ENCODE measurements around the gene PLA2G6.

The PLA2G6 gene

GRCh38 chr22:38069372-38070249 lies 112.0 kb downstream of the PLA2G6 start:
- H3K9me3 Mint-ChIP-seq: no peaks in the 10 kb centered on the region
- no peaks in the 10 kb centered on the region for H3K27me3 Mint-ChIP-seq
- H3K27ac Mint-ChIP-seq: no peak overlapping the region
- peaks cover 29% of the 10 kb centered on the region for H3K36me3 Mint-ChIP-seq (ENCODE audit: low read depth)
- no peak overlapping the region for H3K4me3 Mint-ChIP-seq
- H3K4me1 Mint-ChIP-seq (ENCODE audit: low read depth): no peaks in the 10 kb centered on the region

DNA sequence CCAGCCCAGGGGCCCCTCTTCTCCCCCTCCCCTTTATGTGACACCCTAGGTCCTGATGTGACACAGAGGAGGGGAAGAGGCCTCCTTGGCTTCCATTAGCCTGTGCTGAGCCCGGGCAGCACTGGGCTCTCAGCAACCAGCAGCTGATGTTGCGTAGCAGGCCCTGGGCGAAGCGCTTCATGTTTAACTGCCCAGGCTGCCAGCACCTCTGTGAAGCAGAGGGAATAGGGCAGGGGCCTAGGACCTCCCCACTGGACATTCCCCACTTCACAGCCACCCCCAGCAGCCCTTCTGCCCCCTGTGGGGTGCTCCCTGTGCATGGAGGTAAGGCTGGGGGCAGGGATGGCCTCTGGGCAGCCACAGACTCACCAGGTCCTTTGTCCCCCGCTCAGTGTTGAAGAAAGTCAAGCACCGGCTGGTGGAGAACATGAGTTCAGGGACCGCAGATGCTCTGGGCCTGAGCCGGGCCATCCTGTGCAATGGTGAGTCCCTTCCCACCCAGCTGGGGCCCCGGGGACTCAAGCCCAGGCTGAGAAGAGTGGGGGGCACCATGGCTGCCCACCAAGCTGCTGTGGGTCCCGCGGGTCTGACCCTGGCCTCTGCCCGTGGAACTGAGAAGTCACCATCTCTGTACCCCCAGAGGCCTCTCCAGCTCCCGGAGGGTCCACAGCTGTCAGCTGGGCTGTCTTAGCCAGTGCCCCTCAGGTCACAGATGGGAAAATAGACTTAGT lies 112.8 kb downstream of the PLA2G6 start:
- no peak overlapping the region for H3K4me3 Mint-ChIP-seq
- no peaks in the 10 kb centered on the region for H3K4me1 Mint-ChIP-seq (ENCODE audit: low read depth)
- no peaks in the 10 kb centered on the region for H3K9me3 Mint-ChIP-seq
- H3K27ac Mint-ChIP-seq: no peak overlapping the region
- H3K36me3 Mint-ChIP-seq (ENCODE audit: low read depth): peaks cover 25% of the 10 kb centered on the region
- no peaks in the 10 kb centered on the region for H3K27me3 Mint-ChIP-seq

DNA sequence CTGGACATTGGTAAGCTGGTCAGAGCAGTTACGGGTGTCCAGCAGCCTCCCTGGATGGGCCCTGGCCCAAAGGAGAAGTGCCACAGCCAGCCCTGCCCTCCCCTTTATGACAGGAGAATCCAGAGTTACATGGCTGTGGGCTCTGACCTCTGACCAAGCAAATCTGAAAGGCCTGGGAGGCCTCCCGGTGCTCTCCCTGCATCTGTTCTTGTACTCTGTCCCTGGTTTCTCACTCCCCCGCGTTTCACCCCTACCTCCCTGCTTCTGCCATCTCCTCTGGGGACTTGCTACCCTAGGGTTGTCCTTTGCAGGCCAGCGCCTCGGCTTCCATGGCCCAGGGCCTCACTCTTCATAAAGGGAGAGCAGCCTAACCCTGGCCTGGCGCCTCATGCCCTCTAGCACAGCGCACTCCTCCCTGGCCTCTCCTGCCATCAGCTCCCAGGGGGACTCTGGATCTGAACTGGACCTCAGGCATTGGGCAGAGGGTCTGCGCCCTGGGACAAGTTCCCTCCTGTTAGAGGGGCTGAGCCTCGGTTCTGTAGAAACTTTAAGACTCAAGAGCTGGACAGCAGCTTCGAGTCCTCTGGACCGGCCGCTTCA lies 113.8 kb downstream of the PLA2G6 start:
- no peaks in the 10 kb centered on the region for H3K9me3 Mint-ChIP-seq
- H3K27me3 Mint-ChIP-seq: no peaks in the 10 kb centered on the region
- H3K27ac Mint-ChIP-seq: no peak overlapping the region
- no peak overlapping the region for H3K4me3 Mint-ChIP-seq
- peaks cover under 1% of the 10 kb centered on the region for H3K4me1 Mint-ChIP-seq (ENCODE audit: low read depth)
- peaks cover 28% of the 10 kb centered on the region for H3K36me3 Mint-ChIP-seq (ENCODE audit: low read depth)

GRCh38 chr22:38067028-38067415 lies 114.6 kb downstream of the PLA2G6 start:
- Mint-ChIP-seq H3K27me3 (no peaks in the 10 kb centered on the region), H3K9me3 (no peaks in the 10 kb centered on the region), H3K36me3 (ENCODE audit: low read depth) (peaks cover 30% of the 10 kb centered on the region), H3K4me3 (no peak overlapping the region), H3K4me1 (ENCODE audit: low read depth) (peaks cover 4% of the 10 kb centered on the region), H3K27ac (no peak overlapping the region)

- Mint-ChIP-seq H3K4me3 (no peak overlapping the region), H3K9me3 (no peaks in the 10 kb centered on the region), H3K36me3 (ENCODE audit: low read depth) (peaks cover 33% of the 10 kb centered on the region), H3K27me3 (no peaks in the 10 kb centered on the region), H3K4me1 (ENCODE audit: low read depth) (peaks cover 4% of the 10 kb centered on the region), H3K27ac (no peak overlapping the region)
Observed at GRCh38 chr22:38066381-38067027, 115.1 kb downstream of the PLA2G6 start.

GRCh38 chr22:38065539-38065938 lies 116.1 kb downstream of the PLA2G6 start:
- Mint-ChIP-seq H3K27me3 (no peaks in the 10 kb centered on the region), H3K27ac (no peak overlapping the region), H3K36me3 (ENCODE audit: low read depth) (peaks cover 33% of the 10 kb centered on the region), H3K9me3 (no peaks in the 10 kb centered on the region), H3K4me3 (no peak overlapping the region), H3K4me1 (ENCODE audit: low read depth) (peaks cover 4% of the 10 kb centered on the region)

GRCh38 chr22:38062791-38063190 lies 118.8 kb downstream of the PLA2G6 start:
- H3K9me3 Mint-ChIP-seq: no peaks in the 10 kb centered on the region
- H3K4me1 Mint-ChIP-seq (ENCODE audit: low read depth): peaks cover 8% of the 10 kb centered on the region
- H3K27me3 Mint-ChIP-seq: no peaks in the 10 kb centered on the region
- no peak overlapping the region for H3K27ac Mint-ChIP-seq
- peaks cover 42% of the 10 kb centered on the region for H3K36me3 Mint-ChIP-seq (ENCODE audit: low read depth)
- no peak overlapping the region for H3K4me3 Mint-ChIP-seq

Data from stimulated activated naive CD8-positive, alpha-beta T cell treated with anti-CD3 and anti-CD28 coated beads, Interleukin-15, Interleukin-2, amounts not matched to agents 100 ng/mL and 50 ng/mL, for 24 hours (primary cell).